HepG2 (cell line): ENCODE data around the gene ST8SIA6.

Experiments used
- CTCF ChIP-seq: sonication (generic); formaldehyde crosslinking; IDR thresholded peaks from 2 replicates; pipeline ENCODE4 v1.5.0; 2020; ENCODE audit warnings: mild to moderate bottlenecking, missing genetic modification reagents, moderate library complexity
- DPF2 ChIP-seq: sonication (generic); formaldehyde crosslinking; IDR thresholded peaks from 2 replicates; pipeline ENCODE4 v1.4.0; 2020; ENCODE audit warnings: mild to moderate bottlenecking, low read depth, missing genetic modification reagents, borderline replicate concordance
- JUN ChIP-seq: sonication (generic); formaldehyde crosslinking; IDR thresholded peaks from 2 replicates; pipeline ENCODE4 v1.4.0; 2020; ENCODE audit warnings: mild to moderate bottlenecking, missing genetic modification reagents
- MZF1 ChIP-seq: sonication (generic); formaldehyde crosslinking; IDR thresholded peaks from 2 replicates; pipeline ENCODE4 v1.8.1; 2023; ENCODE audit warnings: mild to moderate bottlenecking, missing genetic modification reagents, borderline replicate concordance
- PATZ1 ChIP-seq: sonication (generic); formaldehyde crosslinking; IDR thresholded peaks from 2 replicates; pipeline ENCODE4 v1.4.0; 2020; ENCODE audit warnings: missing genetic modification reagents
- SIN3A ChIP-seq: IDR thresholded peaks from 2 replicates; pipeline ENCODE4 v1.6.1; 2011; ENCODE audit warnings: low read depth, mild to moderate bottlenecking, control low read depth, low read length, borderline replicate concordance
- ZBTB26 ChIP-seq: IDR thresholded peaks from 2 replicates; pipeline ENCODE4 v1.6.1; 2016; ENCODE audit warnings: missing compliant biosample characterization, missing genetic modification reagents, borderline replicate concordance
- ZNF576 ChIP-seq: sonication (generic); formaldehyde crosslinking; IDR thresholded peaks from 2 replicates; pipeline ENCODE4 v1.4.0; 2020; ENCODE audit warnings: mild to moderate bottlenecking, missing genetic modification reagents
- ZNF660 ChIP-seq: sonication (generic); formaldehyde crosslinking; IDR thresholded peaks from 2 replicates; pipeline ENCODE4 v1.5.1; 2020; ENCODE audit warnings: mild to moderate bottlenecking, low read depth, missing genetic modification reagents, borderline replicate concordance

GRCh38 chr10:17432723-17433122 lies 21.7 kb downstream of the ST8SIA6 start:
- TF ChIP-seq MZF1 (CRISPR knock-in tag) = no peak
- TF ChIP-seq CTCF (CRISPR knock-in tag) = no peak
- no peak for TF ChIP-seq JUN
- no peak for TF ChIP-seq ZBTB26 (CRISPR knock-in tag)
- no peak for TF ChIP-seq SIN3A
- TF ChIP-seq PATZ1 = no peak
- no peak for TF ChIP-seq ZNF576 (CRISPR knock-in tag)
- TF ChIP-seq DPF2 (CRISPR knock-in tag) = no peak
- TF ChIP-seq ZNF660 (CRISPR knock-in tag) = no peak
